GM18519 (cell line): ENCODE measurements around the gene HPRT1.

Experiments used
- ATAC-seq: cut with Tn5 transposase; IDR thresholded peaks from one replicate; pipeline ENCODE4 v1.9.1; 2021; ENCODE audit warnings: mild to moderate bottlenecking, moderate library complexity; ENCODE audit not compliant: unreplicated experiment, low FRiP score

The HPRT1 gene

GRCh38 chrX:134472041-134472440, 12.1 kb downstream of the HPRT1 start:
- no peak for ATAC-seq

GRCh38 chrX:134476284-134476683, 16.3 kb downstream of the HPRT1 start:
- no peak for ATAC-seq

- no peak for ATAC-seq
These were observed 18.4 kb downstream of the HPRT1 start for GRCh38 chrX:134478374-134478773.

- ATAC-seq = no peak
These were observed 20.1 kb downstream of the HPRT1 start for GRCh38 chrX:134480061-134480460.

GRCh38 chrX:134481339-134481738, 21.4 kb downstream of the HPRT1 start:
- no peak for ATAC-seq

GRCh38 chrX:134482371-134482770, 22.4 kb downstream of the HPRT1 start:
- ATAC-seq = no peak

GRCh38 chrX:134484039-134484438, 24.1 kb downstream of the HPRT1 start:
- no peak for ATAC-seq

- no peak for ATAC-seq
These were observed 42.0 kb downstream of the HPRT1 start for GRCh38 chrX:134501941-134502340.

- no peak for ATAC-seq
These were observed 42.7 kb downstream of the HPRT1 start for GRCh38 chrX:134502686-134503085.

GRCh38 chrX:134512566-134512965, 52.6 kb downstream of the HPRT1 start:
- ATAC-seq = no peak

GRCh38 chrX:134513091-134513490, 53.1 kb downstream of the HPRT1 start:
- ATAC-seq = no peak

- no peak for ATAC-seq
These were observed 61.0 kb downstream of the HPRT1 start for GRCh38 chrX:134520860-134521390.

- ATAC-seq = no peak
These were observed 64.2 kb downstream of the HPRT1 start for GRCh38 chrX:134524181-134524580.

GRCh38 chrX:134525086-134525792, 65.3 kb downstream of the HPRT1 start:
- no peak for ATAC-seq

- ATAC-seq = no peak
These were observed 66.4 kb downstream of the HPRT1 start for GRCh38 chrX:134526399-134526798.

GRCh38 chrX:134528960-134529359, 69.0 kb downstream of the HPRT1 start:
- no peak for ATAC-seq

- ATAC-seq = no peak
These were observed 69.5 kb downstream of the HPRT1 start for GRCh38 chrX:134529481-134529880.

- no peak for ATAC-seq
These were observed 70.9 kb downstream of the HPRT1 start for GRCh38 chrX:134530845-134531244.

GRCh38 chrX:134533352-134533751, 73.4 kb downstream of the HPRT1 start:
- no peak for ATAC-seq

- ATAC-seq = no peak
These were observed 74.0 kb downstream of the HPRT1 start for GRCh38 chrX:134533952-134534351.

GRCh38 chrX:134537179-134537955, 77.4 kb downstream of the HPRT1 start:
- no peak for ATAC-seq

- ATAC-seq = no peak
These were observed 78.4 kb downstream of the HPRT1 start for GRCh38 chrX:134538316-134538715.
